Kidney (tissue), 14 donors: ENCODE measurements around the gene CRYM. TPM values are rescaled to one million over a fixed set of nuclear protein-coding genes. Genes with fewer than 3 reads are reported as not detected.

Experiments
- DNase-seq, 5 donors: peaks; one replicate each; pipeline ENCODE4 v3.0.0-alpha.2; 2013 to 2020
- FAIRE-seq: peaks from 2 replicates; lab custom pipeline; 2012; peaks lifted over from hg19 to GRCh38; lab: Jason Lieb, UNC
- H3K27ac ChIP-seq, 2 donors: one replicate each; pipeline ENCODE4 v1.7.0; 2013; ENCODE audit warnings: low read depth in 2 of 2, low read length in 2 of 2, inconsistent platforms in 1 of 2
- H3K27me3 ChIP-seq: one replicate; pipeline ENCODE4 v1.7.1; 2013; ENCODE audit warnings: low read length, inconsistent platforms; ENCODE audit not compliant: control insufficient read depth, insufficient read depth
- H3K36me3 ChIP-seq, 3 donors: one replicate each; pipeline versions ENCODE4 v1.7.0 to v1.7.1; 2013; ENCODE audit warnings: low read length in 3 of 3, control low read depth in 1 of 3, inconsistent platforms in 1 of 3; ENCODE audit not compliant: insufficient read depth in 3 of 3, control insufficient read depth in 2 of 3
- H3K4me1 ChIP-seq, 3 donors: one replicate each; pipeline versions ENCODE4 v1.7.0 to v1.7.1; 2013; ENCODE audit warnings: low read length in 3 of 3, inconsistent platforms in 1 of 3, low read depth in 1 of 3; ENCODE audit not compliant: control insufficient read depth in 2 of 3, insufficient read depth in 2 of 3
- H3K4me3 ChIP-seq, 3 donors: one replicate each; pipeline versions ENCODE4 v1.7.0 to v1.8.1; 2013; ENCODE audit warnings: low read length in 3 of 3, control low read depth in 1 of 3, inconsistent platforms in 1 of 3
- H3K9ac ChIP-seq, 3 donors: one replicate each; pipeline versions ENCODE4 v1.7.0 to v1.7.1; 2013; ENCODE audit warnings: low read length in 3 of 3, control low read depth in 1 of 3, inconsistent platforms in 1 of 3
- H3K9me3 ChIP-seq, 3 donors: one replicate each; pipeline versions ENCODE4 v1.7.0 to v1.7.1; 2013; ENCODE audit warnings: low read length in 3 of 3, control low read depth in 1 of 3, inconsistent platforms in 1 of 3; ENCODE audit not compliant: control insufficient read depth in 2 of 3, insufficient read depth in 1 of 3
- intact Hi-C: fragments of 100-400 bp; cut with DNase I; formaldehyde crosslinking; loops from one replicate; pipeline ENCODE4 v1.11.1; 2022
- polyA plus RNA-seq: library from polyadenylated mRNA; stranded (reverse); fragments of 350-450 nt; fragmentation: Illumina TruSeq; extraction: RNeasy Lipid Tissue Mini Kit (QIAGEN cat#74804); gene quantifications from one replicate; pipeline ENCODE4 v1.2.3, GENCODE V29; 2014; ENCODE audit warnings: low read depth, low replicate concordance; ENCODE audit not compliant: insufficient read depth
- total RNA-seq: library from RNA; stranded (reverse); fragmentation: NEBNext Ultra II Directional; extraction: Animal tissue kit (Norgen Biotek cat#: 25700); gene quantifications from one replicate; pipeline ENCODE4 v1.2.1, GENCODE V29; 2021
- TF ChIP-seq, protein P1 (sequence below): IDR thresholded peaks from 3 replicates; pipeline ENCODE4 v1.5.1; 2012; ENCODE audit warnings: mild to moderate bottlenecking, moderate library complexity, borderline replicate concordance; ENCODE audit not compliant: insufficient read depth; ENCODE audit errors: extremely low read depth
- donor health status: control.
- donor health status: control.
- donor health status: control.
- donor health status: control.
- donor health status: control.
- donor health status: DM: yes; HTN: yes; CAD: no.
- donor health status: Normal renal cell carcinoma (clear cell type).

The CRYM gene
- total and polyA plus RNA-seq, 2 donors from 2014 or later, result 5.8 to 80.9 TPM

- Histone ChIP-seq H3K27ac (peak within 1 kb of the TSS in 1 of 2 donors; percentile 67), H3K9me3 (no peaks in the 10 kb centered on the region), H3K36me3 (no peaks in the 10 kb centered on the region), H3K4me1 (peaks cover 0 to 16% (median 0%) of the 10 kb centered on the region in 3 donors), H3K4me3 (peak within 1 kb of the TSS; percentile 11 to 92 (median 71)), H3K9ac (peak within 1 kb of the TSS in 1 of 3 donors; percentile 75), H3K27me3 (no peaks in the 10 kb centered on the region)
- FAIRE-seq, result no peak
- DNase-seq, result peak in 2 of 5 donors; percentile 25 to 59
- TF ChIP-seq, protein P1, sequence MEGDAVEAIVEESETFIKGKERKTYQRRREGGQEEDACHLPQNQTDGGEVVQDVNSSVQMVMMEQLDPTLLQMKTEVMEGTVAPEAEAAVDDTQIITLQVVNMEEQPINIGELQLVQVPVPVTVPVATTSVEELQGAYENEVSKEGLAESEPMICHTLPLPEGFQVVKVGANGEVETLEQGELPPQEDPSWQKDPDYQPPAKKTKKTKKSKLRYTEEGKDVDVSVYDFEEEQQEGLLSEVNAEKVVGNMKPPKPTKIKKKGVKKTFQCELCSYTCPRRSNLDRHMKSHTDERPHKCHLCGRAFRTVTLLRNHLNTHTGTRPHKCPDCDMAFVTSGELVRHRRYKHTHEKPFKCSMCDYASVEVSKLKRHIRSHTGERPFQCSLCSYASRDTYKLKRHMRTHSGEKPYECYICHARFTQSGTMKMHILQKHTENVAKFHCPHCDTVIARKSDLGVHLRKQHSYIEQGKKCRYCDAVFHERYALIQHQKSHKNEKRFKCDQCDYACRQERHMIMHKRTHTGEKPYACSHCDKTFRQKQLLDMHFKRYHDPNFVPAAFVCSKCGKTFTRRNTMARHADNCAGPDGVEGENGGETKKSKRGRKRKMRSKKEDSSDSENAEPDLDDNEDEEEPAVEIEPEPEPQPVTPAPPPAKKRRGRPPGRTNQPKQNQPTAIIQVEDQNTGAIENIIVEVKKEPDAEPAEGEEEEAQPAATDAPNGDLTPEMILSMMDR, result no peak
- intact Hi-C loops, result no loop called here
Measured at GRCh38 chr16:21233521-21234150, 44.5 kb downstream of the CRYM start, which contains the start of gene ANKS4B. Gene ANKS4B (plus strand): TSS chr16:21233699. CDS start chr16:21233738, 39 bp downstream.

DNA sequence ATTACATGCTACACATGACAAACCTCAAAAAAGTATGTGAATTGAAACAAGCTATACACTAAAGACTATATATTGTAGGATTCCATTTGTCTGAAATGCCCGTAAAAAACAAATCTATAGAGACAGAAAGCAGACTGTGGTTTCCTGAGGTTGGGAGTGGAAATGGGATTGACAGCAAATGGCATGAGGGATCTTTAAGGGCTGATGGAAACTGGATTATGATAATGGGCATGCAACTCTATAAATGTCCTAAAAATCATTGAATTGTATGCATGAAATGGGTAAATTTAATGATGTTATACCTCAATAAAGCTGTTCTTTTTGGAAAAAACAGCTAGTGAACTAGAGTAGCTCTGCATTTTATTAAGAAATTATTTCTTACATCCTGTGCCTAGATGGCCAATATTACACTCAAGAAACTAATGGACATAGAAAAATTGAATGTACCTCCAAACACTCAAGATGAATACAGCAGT lies 45.0 kb downstream of the CRYM start:
- H3K27ac ChIP-seq, result peak overlapping the region in 1 of 2 donors; percentile 67
- no peaks in the 10 kb centered on the region for H3K9me3 ChIP-seq
- no peaks in the 10 kb centered on the region for H3K36me3 ChIP-seq
- no peak overlapping the region for H3K9ac ChIP-seq
- DNase-seq (no peak), FAIRE-seq (no peak)
- intact Hi-C loops, result no loop called here
- peak overlapping the region in 2 of 3 donors; percentile 12 to 92 for H3K4me3 ChIP-seq
- H3K4me1 ChIP-seq, result peaks cover 0 to 16% (median 0%) of the 10 kb centered on the region in 3 donors
- no peaks in the 10 kb centered on the region for H3K27me3 ChIP-seq
- TF ChIP-seq, protein P1, result no peak

DNA sequence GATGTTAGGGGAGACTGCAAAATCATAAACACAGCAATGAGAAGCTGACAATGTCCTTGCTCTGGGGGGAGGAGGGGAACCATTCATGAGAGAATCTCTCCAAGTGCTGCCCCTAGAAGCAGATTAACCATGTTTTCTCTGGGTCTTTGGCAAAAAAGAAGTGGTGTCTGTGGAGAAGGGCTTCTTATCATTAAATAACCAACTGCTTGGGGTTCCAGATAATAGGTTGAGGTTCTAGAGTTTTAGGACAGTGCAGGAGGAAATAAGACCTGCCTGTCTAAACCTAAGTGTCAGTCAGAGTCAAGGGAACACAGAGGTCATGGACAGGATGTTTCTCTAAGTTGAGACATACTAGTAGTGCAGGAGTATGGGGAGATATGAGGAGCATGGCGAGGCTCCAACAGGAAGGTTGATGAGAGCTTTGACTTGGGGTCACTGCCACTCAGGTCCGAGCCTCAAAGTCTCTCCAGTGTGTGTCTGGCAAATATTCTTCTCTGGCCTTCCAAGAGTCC lies 49.7 kb downstream of the CRYM start:
- Histone ChIP-seq H3K27me3 (no peaks in the 10 kb centered on the region), H3K27ac (no peak overlapping the region), H3K36me3 (no peaks in the 10 kb centered on the region), H3K9me3 (no peaks in the 10 kb centered on the region), H3K9ac (no peak overlapping the region), H3K4me3 (no peak overlapping the region), H3K4me1 (peaks cover 0 to 16% (median 0%) of the 10 kb centered on the region in 3 donors)
- intact Hi-C loops, result no loop called here
- TF ChIP-seq, protein P1, result no peak
- DNase-seq, result no peak
- no peak for FAIRE-seq
